HEK293 (cell line): Measurements from ENCODE around the gene KCNK15.

Experiments
- CTCF ChIA-PET: fragments of 350-600 bp; formaldehyde crosslinking; extraction: SDS; loops from one replicate; lab custom pipeline; 2021; ENCODE audit warnings: antibody characterized with exemption; lab: Yijun Ruan, JAX
- POLR2A ChIA-PET: fragments of 300-600 bp; formaldehyde crosslinking; extraction: SDS; loops from one replicate; lab custom pipeline; 2020; ENCODE audit warnings: antibody characterized with exemption, inconsistent platforms; lab: Yijun Ruan, JAX
- H3K27ac ChIP-seq: fragments of 200-500 bp; sonication (Bioruptor generic); 2 replicates; pipeline ENCODE4 v1.5.1; 2014; ENCODE audit warnings: low read depth, low read length, control low read depth, inconsistent platforms; ENCODE audit errors: extremely low read depth
- H3K36me3 ChIP-seq, 2 experiments: fragments of 200-500 bp in 1 of 2; sonication (Bioruptor generic) in 1 of 2; 1 replicate in 1 of 2; 2 replicates in 1 of 2; pipeline ENCODE4 v1.5.1; 2014 to 2017; ENCODE audit warnings: inconsistent platforms in 2 of 2, low read length in 2 of 2; ENCODE audit not compliant: control insufficient read depth in 2 of 2, insufficient read depth in 1 of 2
- H3K4me1 ChIP-seq: fragments of 200-500 bp; sonication (Bioruptor generic); 2 replicates; pipeline ENCODE4 v1.5.1; 2014; ENCODE audit warnings: mild to moderate bottlenecking, low read length, inconsistent platforms; ENCODE audit not compliant: control insufficient read depth, insufficient read depth
- H3K4me3 ChIP-seq: 2 replicates; pipeline ENCODE4 v1.5.1; 2011; ENCODE audit warnings: low read depth, mild to moderate bottlenecking, control low read depth, low read length, moderate library complexity
- H3K9me3 ChIP-seq: fragments of 200-500 bp; sonication (Bioruptor generic); 2 replicates; pipeline ENCODE4 v1.5.1; 2014; ENCODE audit warnings: low read depth, low read length, inconsistent platforms; ENCODE audit not compliant: control insufficient read depth, insufficient read depth
- ELK4 ChIP-seq: IDR thresholded peaks from 2 replicates; pipeline ENCODE4 v1.6.1; 2011; ENCODE audit warnings: mild to moderate bottlenecking, low read depth, low read length, borderline replicate concordance
- GFI1B ChIP-seq: fragments of 450-650 bp; formaldehyde crosslinking; IDR thresholded peaks from 2 replicates; pipeline ENCODE4 v1.5.1; 2016; ENCODE audit warnings: missing biosample characterization, missing genetic modification characterization
- GLI4 ChIP-seq: fragments of 450-650 bp; formaldehyde crosslinking; IDR thresholded peaks from 2 replicates; pipeline ENCODE4 v1.5.1; 2016; ENCODE audit warnings: missing biosample characterization, missing genetic modification characterization
- HIC1 ChIP-seq: fragments of 450-650 bp; formaldehyde crosslinking; IDR thresholded peaks from 2 replicates; pipeline ENCODE4 v1.5.1; 2016; ENCODE audit warnings: missing biosample characterization, missing genetic modification characterization
- KLF7 ChIP-seq: fragments of 450-650 bp; formaldehyde crosslinking; IDR thresholded peaks from 2 replicates; pipeline ENCODE4 v1.5.1; 2016; ENCODE audit warnings: missing biosample characterization, missing genetic modification characterization, borderline replicate concordance
- PRDM6 ChIP-seq: fragments of 450-650 bp; formaldehyde crosslinking; IDR thresholded peaks from 2 replicates; pipeline ENCODE4 v1.5.1; 2017; ENCODE audit warnings: missing biosample characterization, missing genetic modification characterization
- ZBTB17 ChIP-seq: fragments of 450-650 bp; formaldehyde crosslinking; IDR thresholded peaks from 2 replicates; pipeline ENCODE4 v1.5.1; 2016; ENCODE audit warnings: missing biosample characterization, missing genetic modification characterization
- ZBTB21 ChIP-seq: fragments of 450-650 bp; formaldehyde crosslinking; IDR thresholded peaks from 2 replicates; pipeline ENCODE4 v1.5.1; 2017; ENCODE audit warnings: missing biosample characterization, missing genetic modification characterization
- ZBTB49 ChIP-seq: fragments of 450-650 bp; formaldehyde crosslinking; IDR thresholded peaks from 2 replicates; pipeline ENCODE4 v1.5.1; 2016; ENCODE audit warnings: missing biosample characterization, missing genetic modification characterization, low read depth
- ZNF146 ChIP-seq: fragments of 450-650 bp; formaldehyde crosslinking; IDR thresholded peaks from 2 replicates; pipeline ENCODE4 v1.5.1; 2016; ENCODE audit warnings: missing biosample characterization, missing genetic modification characterization
- ZNF513 ChIP-seq: fragments of 450-650 bp; IDR thresholded peaks from 2 replicates; pipeline ENCODE4 v1.5.1; 2018; ENCODE audit warnings: missing biosample characterization, missing genetic modification characterization
- ZNF544 ChIP-seq: fragments of 450-650 bp; formaldehyde crosslinking; IDR thresholded peaks from 2 replicates; pipeline ENCODE4 v1.5.0; 2017; ENCODE audit warnings: missing biosample characterization, missing genetic modification characterization
- ZNF558 ChIP-seq: fragments of 450-650 bp; formaldehyde crosslinking; IDR thresholded peaks from 2 replicates; pipeline ENCODE4 v1.5.1; 2016; ENCODE audit warnings: missing biosample characterization, missing genetic modification characterization
- ZSCAN23 ChIP-seq: fragments of 450-650 bp; formaldehyde crosslinking; IDR thresholded peaks from 2 replicates; pipeline ENCODE4 v1.5.1; 2016; ENCODE audit warnings: missing biosample characterization, missing genetic modification characterization
- ZSCAN30 ChIP-seq: fragments of 450-650 bp; IDR thresholded peaks from 2 replicates; pipeline ENCODE4 v1.5.1; 2018; ENCODE audit warnings: missing biosample characterization, mild to moderate bottlenecking, missing genetic modification characterization, moderate library complexity
- ZSCAN5A ChIP-seq: fragments of 450-650 bp; formaldehyde crosslinking; IDR thresholded peaks from 2 replicates; pipeline ENCODE4 v1.5.1; 2016; ENCODE audit warnings: missing biosample characterization, missing genetic modification characterization

KCNK15 gene

GRCh38 chr20:44706301-44707017, 39.2 kb upstream of the KCNK15 start:
- ChIA-PET CTCF (interaction anchor here (0.6 to 1.6 kb wide), 4 partner anchors 24 to 754 kb away, joined by 3 to 7 read pairs (median 6); no protein-coding TSS in a partner anchor), POLR2A (no interaction called here)
- TF ChIP-seq HIC1 (tag by site-specific recombination) (no peak), GFI1B (tag by site-specific recombination) (no peak), ZBTB49 (tag by site-specific recombination) (no peak), ZBTB21 (tag by site-specific recombination) (no peak), ZNF558 (tag by site-specific recombination) (no peak), ZNF146 (tag by site-specific recombination) (no peak), ZSCAN30 (no peak), PRDM6 (tag by site-specific recombination) (no peak), ELK4 (no peak), ZSCAN5A (tag by site-specific recombination) (no peak), GLI4 (no peak), ZNF513 (tag by site-specific recombination) (no peak)
- no peaks in the 10 kb centered on the region for H3K4me1 ChIP-seq
- no peak overlapping the region for H3K4me3 ChIP-seq
- no peaks in the 10 kb centered on the region for H3K36me3 ChIP-seq
- no peaks in the 10 kb centered on the region for H3K9me3 ChIP-seq
- H3K27ac ChIP-seq, result no peak overlapping the region

GRCh38 chr20:44707018-44707579, 38.6 kb upstream of the KCNK15 start:
- POLR2A ChIA-PET, result no interaction called here
- no peak for TF ChIP-seq KLF7 (tag by site-specific recombination)
- TF ChIP-seq ZSCAN23 (tag by site-specific recombination), result no peak
- peak; percentile 86 for TF ChIP-seq ZBTB17 (tag by site-specific recombination)
- no peak for TF ChIP-seq ZNF544 (tag by site-specific recombination)
- Histone ChIP-seq H3K27ac (no peak overlapping the region), H3K4me3 (no peak overlapping the region), H3K4me1 (no peaks in the 10 kb centered on the region), H3K9me3 (no peaks in the 10 kb centered on the region), H3K36me3 (no peaks in the 10 kb centered on the region)
- CTCF ChIA-PET, result interaction anchor here (0.6 to 1.6 kb wide), 4 partner anchors 25 to 1065 kb away, joined by 3 to 7 read pairs (median 4); no protein-coding TSS in a partner anchor
